PC-9 (cell line): ENCODE data around the gene DTYMK. TPM values are rescaled to one million over a fixed set of nuclear protein-coding genes. Genes with fewer than 3 reads are reported as not detected.

ENCODE experiments used
- BruUV-seq: library from RNA; stranded (reverse); fragments of 400-500 nt; replicated peaks from 2 replicates; lab custom pipeline; 2021; lab: Mats Ljungman, UMichigan
- CTCF ChIA-PET: fragments of 300-600 bp; sonication (Branson Sonifier 250); formaldehyde crosslinking; loops from one replicate; lab custom pipeline; 2022; ENCODE audit warnings: antibody characterized with exemption; lab: Charles Lee
- POLR2A ChIA-PET: fragments of 300-600 bp; sonication (Branson Sonifier 250); formaldehyde crosslinking; loops from one replicate; lab custom pipeline; 2022; ENCODE audit warnings: antibody characterized with exemption; ENCODE audit not compliant: unreplicated experiment; lab: Charles Lee
- DNase-seq, 2 experiments: peaks; one replicate each; pipeline versions ENCODE4 v3.0.0 to v3.0.0-alpha.2; 2015 to 2022; ENCODE audit warnings: mixed read lengths in 1 of 2
- H2AFZ ChIP-seq: fragments of 200-600 bp; sonication (generic); 2 replicates; pipeline ENCODE4 v1.8.1; 2017; ENCODE audit warnings: antibody characterized with exemption
- H3F3A ChIP-seq: fragments of 200-600 bp; sonication (generic); 2 replicates; pipeline ENCODE4 v1.8.1; 2017; ENCODE audit warnings: antibody characterized with exemption, mild to moderate bottlenecking, low read depth; ENCODE audit not compliant: insufficient read depth
- H3K27ac ChIP-seq: fragments of 200-600 bp; sonication (generic); 2 replicates; pipeline ENCODE4 v1.6.1; 2016; ENCODE audit warnings: mixed run types
- H3K27me3 ChIP-seq: fragments of 200-600 bp; sonication (generic); 2 replicates; pipeline ENCODE4 v1.6.1; 2016; ENCODE audit warnings: low read depth, mixed run types; ENCODE audit not compliant: insufficient read depth
- H3K36me3 ChIP-seq: fragments of 200-600 bp; sonication (generic); 2 replicates; pipeline ENCODE4 v1.6.1; 2016; ENCODE audit warnings: low read depth, mixed run types
- H3K4me1 ChIP-seq: fragments of 200-600 bp; sonication (generic); replicated peaks from 2 replicates; pipeline ENCODE4 v1.6.1; 2016; ENCODE audit warnings: mixed run types; ENCODE audit not compliant: insufficient read depth
- H3K4me2 ChIP-seq: fragments of 200-600 bp; sonication (generic); 2 replicates; pipeline ENCODE4 v1.6.1; 2017; ENCODE audit warnings: mixed run types
- H3K4me3 ChIP-seq: fragments of 200-600 bp; sonication (generic); 2 replicates; pipeline ENCODE4 v1.6.1; 2016; ENCODE audit warnings: mixed run types
- H3K79me2 ChIP-seq: fragments of 200-600 bp; sonication (generic); 2 replicates; pipeline ENCODE4 v1.6.1; 2017; ENCODE audit warnings: low read depth, mixed run types
- H3K9me2 ChIP-seq: fragments of 200-600 bp; sonication (generic); 2 replicates; pipeline ENCODE4 v1.8.1; 2017; ENCODE audit warnings: mild to moderate bottlenecking; ENCODE audit not compliant: insufficient read depth
- H3K9me3 ChIP-seq: fragments of 200-600 bp; sonication (generic); 2 replicates; pipeline ENCODE4 v1.8.1; 2016; ENCODE audit warnings: low read depth; ENCODE audit not compliant: insufficient read depth
- H4K20me1 ChIP-seq: fragments of 200-600 bp; sonication (generic); 2 replicates; pipeline ENCODE4 v1.8.1; 2017; ENCODE audit not compliant: insufficient read depth
- EZH2 ChIP-seq: fragments of 200-600 bp; sonication (generic); IDR thresholded peaks from 2 replicates; pipeline ENCODE4 v1.8.0; 2017; ENCODE audit warnings: antibody characterized with exemption, low read depth
- intact Hi-C: fragments of 100-400 bp; cut with micrococcal nuclease; formaldehyde crosslinking; loops from one replicate; pipeline ENCODE4 v1.10.0; 2022; ENCODE audit not compliant: unreplicated experiment
- total RNA-seq: library from RNA; stranded (reverse); gene quantifications from 2 replicates; pipeline ENCODE4 v1.2.3, GENCODE V29; 2021
- TF ChIP-seq, protein P1 (sequence below): fragments of 200-600 bp; sonication (generic); conservative IDR thresholded peaks from 2 replicates; pipeline ENCODE4 v1.6.1; 2017; ENCODE audit warnings: mixed run types, antibody characterized with exemption, mild to moderate bottlenecking, moderate library complexity

The DTYMK gene
- total RNA-seq, 1 experiment from 2014 or later = 183 TPM

DNA sequence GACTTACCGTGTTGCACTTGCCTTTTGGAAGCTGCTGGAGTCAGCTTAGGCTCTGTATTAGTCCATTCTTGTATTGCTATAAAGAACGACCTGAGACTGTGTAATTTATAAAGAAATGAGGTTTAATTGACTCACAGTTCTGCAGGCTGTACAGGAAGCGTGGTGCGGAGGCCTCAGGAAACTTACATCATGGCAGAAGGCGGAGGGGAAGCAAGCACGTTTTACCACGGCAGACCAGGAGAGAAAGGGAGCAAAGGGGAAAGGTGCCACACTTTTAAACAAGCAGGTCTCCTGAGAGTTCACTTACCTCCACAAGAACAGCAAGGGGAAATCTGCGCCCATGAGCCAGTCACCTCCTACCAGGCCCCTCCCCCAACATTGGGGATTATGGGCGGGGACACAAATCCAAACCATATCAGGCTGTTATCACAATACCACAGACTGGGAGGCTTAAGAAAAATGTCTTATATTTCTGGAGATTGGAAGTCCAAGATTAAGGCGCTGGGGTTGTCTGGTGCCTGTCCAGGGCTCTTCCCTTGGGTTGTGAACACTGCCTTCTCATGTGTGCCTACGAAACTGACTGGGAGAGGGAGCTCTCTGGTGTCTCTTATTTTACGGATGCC, 44.2 kb upstream of the DTYMK start:
- no peak for TF ChIP-seq EZH2
- TF ChIP-seq, protein P1, sequence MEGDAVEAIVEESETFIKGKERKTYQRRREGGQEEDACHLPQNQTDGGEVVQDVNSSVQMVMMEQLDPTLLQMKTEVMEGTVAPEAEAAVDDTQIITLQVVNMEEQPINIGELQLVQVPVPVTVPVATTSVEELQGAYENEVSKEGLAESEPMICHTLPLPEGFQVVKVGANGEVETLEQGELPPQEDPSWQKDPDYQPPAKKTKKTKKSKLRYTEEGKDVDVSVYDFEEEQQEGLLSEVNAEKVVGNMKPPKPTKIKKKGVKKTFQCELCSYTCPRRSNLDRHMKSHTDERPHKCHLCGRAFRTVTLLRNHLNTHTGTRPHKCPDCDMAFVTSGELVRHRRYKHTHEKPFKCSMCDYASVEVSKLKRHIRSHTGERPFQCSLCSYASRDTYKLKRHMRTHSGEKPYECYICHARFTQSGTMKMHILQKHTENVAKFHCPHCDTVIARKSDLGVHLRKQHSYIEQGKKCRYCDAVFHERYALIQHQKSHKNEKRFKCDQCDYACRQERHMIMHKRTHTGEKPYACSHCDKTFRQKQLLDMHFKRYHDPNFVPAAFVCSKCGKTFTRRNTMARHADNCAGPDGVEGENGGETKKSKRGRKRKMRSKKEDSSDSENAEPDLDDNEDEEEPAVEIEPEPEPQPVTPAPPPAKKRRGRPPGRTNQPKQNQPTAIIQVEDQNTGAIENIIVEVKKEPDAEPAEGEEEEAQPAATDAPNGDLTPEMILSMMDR = no peak
- H3K79me2 ChIP-seq = 0 out of 2 replicates have a peak, but pooled peaks cover 2% of the 10 kb centered on the region
- intact Hi-C loops = loop anchor here (10.0 kb wide), 1 partner anchor 144 kb away; no protein-coding TSS in a partner anchor
- H3K9me2 ChIP-seq = no peaks in the 10 kb centered on the region
- no peaks in the 10 kb centered on the region for H4K20me1 ChIP-seq
- DNase-seq = no peak
- POLR2A ChIA-PET = interaction anchor here (0.6 to 0.7 kb wide), 2 partner anchors 44 to 169 kb away, joined by 8 to 11 read pairs; no protein-coding TSS in a partner anchor
- H3K27ac ChIP-seq = no peak overlapping the region
- H3K4me1 ChIP-seq = peaks cover 16% of the 10 kb centered on the region
- H3K36me3 ChIP-seq = no peaks in the 10 kb centered on the region
- H3K9me3 ChIP-seq = no peaks in the 10 kb centered on the region
- H3K4me2 ChIP-seq = no peak overlapping the region
- CTCF ChIA-PET = no interaction called here
- BruUV-seq = no TSS peak
- H2AFZ ChIP-seq = no peak overlapping the region
- H3K4me3 ChIP-seq = no peak overlapping the region
- H3K27me3 ChIP-seq = no peaks in the 10 kb centered on the region
- H3F3A ChIP-seq = peaks cover 21% of the 10 kb centered on the region

DNA sequence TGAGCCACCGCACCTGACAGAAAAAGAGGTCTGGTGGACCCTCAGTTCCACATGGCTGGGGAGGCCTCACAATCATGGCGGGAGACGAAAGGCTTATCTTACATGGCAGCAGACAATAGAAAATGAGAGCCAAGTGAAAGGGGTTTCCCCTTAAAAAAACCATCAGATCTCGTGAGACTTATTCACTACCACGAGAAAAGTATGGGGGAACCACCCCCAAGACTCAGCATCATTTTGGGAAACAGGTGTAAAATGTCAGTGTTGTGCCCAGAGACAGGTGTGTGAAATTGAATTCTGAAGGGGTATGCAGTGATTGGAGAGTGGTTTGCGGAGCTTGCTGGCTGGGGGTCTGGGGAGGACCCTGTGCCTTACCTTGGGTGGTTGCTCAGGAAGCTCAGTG, 43.3 kb upstream of the DTYMK start:
- Histone ChIP-seq H3K4me1 (peaks cover 16% of the 10 kb centered on the region), H3K4me3 (no peak overlapping the region), H3K4me2 (no peak overlapping the region), H3K79me2 (no peaks in the 10 kb centered on the region), H2AFZ (no peak overlapping the region), H3K36me3 (no peaks in the 10 kb centered on the region), H4K20me1 (no peaks in the 10 kb centered on the region), H3K9me3 (no peaks in the 10 kb centered on the region), H3F3A (peaks cover 18% of the 10 kb centered on the region), H3K27me3 (no peaks in the 10 kb centered on the region), H3K27ac (no peak overlapping the region), H3K9me2 (no peaks in the 10 kb centered on the region)
- TF ChIP-seq EZH2 = no peak
- TF ChIP-seq, protein P1 = no peak
- ChIA-PET CTCF (no interaction called here), POLR2A (no interaction called here)
- intact Hi-C loops = loop anchor here (10.0 kb wide), 1 partner anchor 145 kb away; no protein-coding TSS in a partner anchor
- BruUV-seq = no TSS peak
- no peak for DNase-seq

DNA sequence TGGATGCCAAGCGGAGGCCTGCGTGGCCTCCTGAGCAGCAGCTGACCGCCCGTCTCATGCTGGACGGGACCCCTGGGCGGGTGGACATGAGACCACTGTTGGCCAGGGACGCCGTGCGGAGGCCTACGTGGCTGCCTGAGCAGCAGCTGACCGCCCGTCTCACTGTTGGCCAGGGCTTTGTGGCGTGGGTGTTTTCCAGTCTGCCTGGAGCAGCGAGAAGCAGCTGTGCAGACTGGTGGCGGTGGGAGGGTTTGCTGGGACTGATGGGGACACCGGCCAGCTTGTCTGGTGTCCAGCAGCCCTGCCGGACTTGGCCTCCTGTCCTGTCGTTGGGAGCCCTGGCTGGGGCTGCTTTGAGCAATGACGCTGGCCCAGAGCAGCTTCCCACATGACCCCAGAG, 42.0 kb upstream of the DTYMK start:
- Histone ChIP-seq H3K36me3 (no peaks in the 10 kb centered on the region), H2AFZ (no peak overlapping the region), H3K9me2 (no peaks in the 10 kb centered on the region), H3K27me3 (no peaks in the 10 kb centered on the region), H3K4me1 (peaks cover 10% of the 10 kb centered on the region), H3F3A (peaks cover 13% of the 10 kb centered on the region), H3K4me2 (no peak overlapping the region), H3K27ac (no peak overlapping the region), H3K4me3 (no peak overlapping the region), H3K9me3 (no peaks in the 10 kb centered on the region), H3K79me2 (no peaks in the 10 kb centered on the region), H4K20me1 (no peaks in the 10 kb centered on the region)
- ChIA-PET POLR2A (no interaction called here), CTCF (no interaction called here)
- BruUV-seq = no TSS peak
- DNase-seq = no peak
- intact Hi-C loops = no loop called here
- no peak for TF ChIP-seq EZH2
- TF ChIP-seq, protein P1 = no peak
